Ascending aorta (tissue), 2 donors: ENCODE results near the gene COL1A1. TPM values are rescaled to one million over a fixed set of nuclear protein-coding genes. Genes with fewer than 3 reads are reported as not detected.

ENCODE experiments used
- DNase-seq, 2 donors: peaks; one replicate each; pipeline ENCODE4 v3.0.0-alpha.2; 2019; ENCODE audit warnings: low spot score in 2 of 2
- H3K27ac ChIP-seq, 2 donors: fragments of 200-600 bp; sonication (generic); one replicate each; pipeline ENCODE4 v1.5.1; 2016 to 2017; ENCODE audit warnings: mild to moderate bottlenecking in 1 of 2
- H3K27me3 ChIP-seq: fragments of 200-600 bp; sonication (generic); one replicate; pipeline ENCODE4 v1.5.1; 2017
- H3K36me3 ChIP-seq, 2 donors: fragments of 200-600 bp; sonication (generic); one replicate each; pipeline ENCODE4 v1.5.1; 2016
- H3K4me1 ChIP-seq, 2 donors: fragments of 200-600 bp; sonication (generic); one replicate each; pipeline ENCODE4 v1.5.1; 2016 to 2017; ENCODE audit warnings: mild to moderate bottlenecking in 1 of 2
- H3K4me3 ChIP-seq, 2 donors: fragments of 200-600 bp; sonication (generic); one replicate each; pipeline ENCODE4 v1.5.1; 2016 to 2017; ENCODE audit warnings: mild to moderate bottlenecking in 1 of 2
- H3K9me3 ChIP-seq, 2 donors: fragments of 200-600 bp; sonication (generic); one replicate each; pipeline ENCODE4 v1.5.1; 2016
- intact Hi-C: fragments of 100-400 bp; cut with DNase I; formaldehyde crosslinking; loops from one replicate; pipeline ENCODE4 v1.15.1; 2023
- total RNA-seq: library from RNA; depleted of rRNA; stranded (reverse); fragments of >200 nt; gene quantifications from one replicate; pipeline ENCODE4 v1.1.0, GENCODE V29; 2016
- TF ChIP-seq, protein P1 (sequence below), 3 experiments: fragments of 200-600 bp in 2 of 3; fragments of 450-650 bp in 1 of 3; sonication (generic) in 2 of 3; IDR thresholded peaks; one replicate each; pipeline ENCODE4 v1.5.1; 2016 to 2019; ENCODE audit warnings: antibody characterized with exemption in 3 of 3, mild to moderate bottlenecking in 1 of 3, moderate library complexity in 1 of 3

COL1A1 gene
- total RNA-seq, 1 donor from 2014 or later = 547 TPM

- Histone ChIP-seq H3K4me3 (peak overlapping the region in 1 of 2 donors; percentile 21), H3K27me3 (no peaks in the 10 kb centered on the region), H3K9me3 (no peaks in the 10 kb centered on the region), H3K36me3 (no peaks in the 10 kb centered on the region), H3K4me1 (peaks cover 21 to 55% of the 10 kb centered on the region in 2 donors), H3K27ac (peak overlapping the region; percentile 87 to 90)
- no peak for DNase-seq
- TF ChIP-seq, protein P1, sequence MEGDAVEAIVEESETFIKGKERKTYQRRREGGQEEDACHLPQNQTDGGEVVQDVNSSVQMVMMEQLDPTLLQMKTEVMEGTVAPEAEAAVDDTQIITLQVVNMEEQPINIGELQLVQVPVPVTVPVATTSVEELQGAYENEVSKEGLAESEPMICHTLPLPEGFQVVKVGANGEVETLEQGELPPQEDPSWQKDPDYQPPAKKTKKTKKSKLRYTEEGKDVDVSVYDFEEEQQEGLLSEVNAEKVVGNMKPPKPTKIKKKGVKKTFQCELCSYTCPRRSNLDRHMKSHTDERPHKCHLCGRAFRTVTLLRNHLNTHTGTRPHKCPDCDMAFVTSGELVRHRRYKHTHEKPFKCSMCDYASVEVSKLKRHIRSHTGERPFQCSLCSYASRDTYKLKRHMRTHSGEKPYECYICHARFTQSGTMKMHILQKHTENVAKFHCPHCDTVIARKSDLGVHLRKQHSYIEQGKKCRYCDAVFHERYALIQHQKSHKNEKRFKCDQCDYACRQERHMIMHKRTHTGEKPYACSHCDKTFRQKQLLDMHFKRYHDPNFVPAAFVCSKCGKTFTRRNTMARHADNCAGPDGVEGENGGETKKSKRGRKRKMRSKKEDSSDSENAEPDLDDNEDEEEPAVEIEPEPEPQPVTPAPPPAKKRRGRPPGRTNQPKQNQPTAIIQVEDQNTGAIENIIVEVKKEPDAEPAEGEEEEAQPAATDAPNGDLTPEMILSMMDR (IDR thresholded peaks at IDR 0.05) = no peak
- intact Hi-C loops = loop anchor here (1.0 kb wide), 2 partner anchors 9 to 19 kb away; no protein-coding TSS in a partner anchor
These were observed 17.9 kb upstream of the COL1A1 start for GRCh38 chr17:50219342-50219741.

DNA sequence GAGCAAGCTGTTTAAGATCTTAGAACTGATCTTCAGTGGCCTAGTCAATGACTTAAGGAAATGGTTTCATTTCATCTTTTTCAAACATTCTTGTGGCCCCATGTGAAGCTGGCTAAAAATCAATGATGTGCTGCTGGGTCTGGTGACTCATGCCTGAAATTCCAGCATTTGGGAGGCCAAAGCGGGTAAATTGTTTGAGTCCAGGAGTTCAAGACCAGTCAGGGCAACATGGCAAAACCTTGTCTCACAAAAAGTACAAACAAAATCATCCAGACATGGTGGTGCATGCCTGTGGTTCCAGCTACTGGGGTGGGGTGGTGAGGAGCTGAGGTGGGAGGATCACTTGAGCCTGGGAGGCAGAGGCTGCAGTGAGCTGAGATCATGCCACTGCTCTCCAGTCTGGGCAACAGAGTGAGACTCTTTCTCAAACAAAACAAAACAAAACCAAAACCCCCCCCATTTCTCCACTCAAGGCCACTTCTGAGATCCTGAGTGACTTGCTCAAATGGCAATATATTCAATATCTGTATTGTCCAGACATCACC is 17.4 kb upstream of the COL1A1 start:
- Histone ChIP-seq H3K9me3 (no peaks in the 10 kb centered on the region), H3K4me1 (peaks cover 21 to 55% of the 10 kb centered on the region in 2 donors), H3K27ac (peak overlapping the region; percentile 87 to 90), H3K36me3 (no peaks in the 10 kb centered on the region), H3K4me3 (no peak overlapping the region), H3K27me3 (no peaks in the 10 kb centered on the region)
- TF ChIP-seq, protein P1 (IDR thresholded peaks at IDR 0.05) = no peak
- DNase-seq = no peak
- intact Hi-C loops = loop anchor here (1.0 kb wide), 2 partner anchors 9 to 19 kb away; no protein-coding TSS in a partner anchor

DNA sequence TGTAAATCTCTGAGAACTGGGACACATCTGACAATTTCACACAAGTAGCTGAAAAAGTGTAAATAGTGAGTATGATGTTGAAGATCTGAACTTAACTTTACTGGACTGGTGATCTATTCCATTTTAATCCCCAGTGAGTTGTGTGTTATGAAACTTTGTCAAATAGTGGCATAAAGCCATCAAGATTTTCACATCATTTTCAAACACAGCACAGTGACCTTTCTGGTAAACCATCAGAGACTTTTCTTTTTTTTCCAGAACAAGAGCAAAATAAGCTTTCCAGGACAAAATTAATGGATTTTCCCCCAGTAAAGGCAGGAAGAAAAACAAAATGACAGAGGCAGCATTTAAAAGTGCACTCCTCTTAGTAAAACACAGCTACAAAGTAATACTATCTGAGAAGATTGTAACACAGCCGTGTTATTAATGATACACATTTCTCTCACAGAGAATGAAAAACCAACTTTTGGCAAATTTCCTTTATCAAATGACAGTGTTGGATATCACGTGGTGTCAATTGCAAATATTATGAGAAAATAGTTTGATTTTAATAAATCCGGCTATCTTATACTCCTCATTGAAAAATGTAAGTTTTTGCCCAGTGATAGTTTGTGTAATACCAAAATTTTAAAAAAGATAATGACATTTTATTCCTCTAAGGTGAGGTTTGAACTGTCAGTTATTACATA is 16.8 kb upstream of the COL1A1 start:
- Histone ChIP-seq H3K9me3 (no peaks in the 10 kb centered on the region), H3K27ac (peak overlapping the region; percentile 87 to 90), H3K27me3 (no peaks in the 10 kb centered on the region), H3K4me3 (no peak overlapping the region), H3K4me1 (peaks cover 21 to 54% of the 10 kb centered on the region in 2 donors), H3K36me3 (no peaks in the 10 kb centered on the region)
- no peak for DNase-seq
- intact Hi-C loops = no loop called here
- TF ChIP-seq, protein P1 (IDR thresholded peaks at IDR 0.05) = no peak

- DNase-seq = no peak
- H3K4me1 ChIP-seq = peaks cover 21 to 49% of the 10 kb centered on the region in 2 donors
- TF ChIP-seq, protein P1 (IDR thresholded peaks at IDR 0.05) = no peak
- no peaks in the 10 kb centered on the region for H3K36me3 ChIP-seq
- no peaks in the 10 kb centered on the region for H3K27me3 ChIP-seq
- H3K27ac ChIP-seq = peak overlapping the region; percentile 87 to 90
- no peak overlapping the region for H3K4me3 ChIP-seq
- intact Hi-C loops = no loop called here
- no peaks in the 10 kb centered on the region for H3K9me3 ChIP-seq
These were observed 16.2 kb upstream of the COL1A1 start for GRCh38 chr17:50217591-50217990.

DNA sequence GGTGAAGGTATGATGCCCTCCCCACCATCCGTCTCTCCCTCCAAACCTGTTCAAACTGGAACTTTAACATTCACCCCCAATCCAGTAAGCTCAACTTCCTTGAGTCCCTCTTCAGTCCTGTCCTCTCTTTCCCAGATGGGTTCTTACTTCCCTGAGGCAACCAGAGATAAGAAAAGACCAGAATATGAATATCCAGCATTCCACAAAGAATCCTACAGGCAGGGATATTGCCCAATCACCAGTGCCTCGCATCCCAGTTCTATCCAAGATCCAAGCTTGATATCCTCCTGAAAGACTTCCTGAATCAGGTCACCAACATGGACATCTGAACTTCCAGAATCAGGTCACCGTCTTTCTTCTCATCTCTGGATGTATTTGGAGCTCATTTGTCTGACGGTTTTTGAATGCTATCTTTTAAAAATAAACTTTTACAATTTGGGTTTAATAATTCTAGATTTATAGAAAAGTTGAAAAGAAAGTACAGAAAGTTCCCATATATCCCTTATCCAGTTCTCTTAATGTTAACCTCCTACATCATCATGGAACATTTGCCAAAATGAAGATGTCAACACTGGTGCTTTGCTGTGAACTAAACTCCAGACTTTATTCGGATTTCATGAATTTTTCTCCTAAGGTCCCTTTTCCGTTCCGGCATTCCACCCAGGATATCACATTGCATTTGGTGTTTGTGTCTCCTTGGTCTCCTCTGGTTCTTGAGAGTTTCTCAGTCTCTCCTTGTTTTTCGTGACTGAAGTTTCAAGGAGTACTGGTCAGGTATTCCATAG is 13.7 kb upstream of the COL1A1 start:
- Histone ChIP-seq H3K9me3 (no peaks in the 10 kb centered on the region), H3K36me3 (no peaks in the 10 kb centered on the region), H3K4me3 (no peak overlapping the region), H3K27ac (peak overlapping the region; percentile 73 to 90), H3K4me1 (peaks cover 24 to 46% of the 10 kb centered on the region in 2 donors), H3K27me3 (no peaks in the 10 kb centered on the region)
- TF ChIP-seq, protein P1 (IDR thresholded peaks at IDR 0.05) = no peak
- intact Hi-C loops = no loop called here
- no peak for DNase-seq
